Body of pancreas (tissue), 4 donors: ENCODE results near the gene ABCB9.

ENCODE experiments used
- POLR2A ChIP-seq, 3 donors: fragments of 450-650 bp; IDR thresholded peaks; one replicate each; pipeline ENCODE4 v1.6.1; 2016; ENCODE audit warnings: antibody characterized with exemption in 3 of 3, mild to moderate bottlenecking in 2 of 3
- TF ChIP-seq, protein P1 (sequence below), 7 experiments: fragments of 450-650 bp in 4 of 7; fragments of 200-600 bp in 3 of 7; sonication (generic) in 3 of 7; IDR thresholded peaks; one replicate each; pipeline ENCODE4 v1.5.1; 2016 to 2019; ENCODE audit warnings: antibody characterized with exemption in 7 of 7

DNA sequence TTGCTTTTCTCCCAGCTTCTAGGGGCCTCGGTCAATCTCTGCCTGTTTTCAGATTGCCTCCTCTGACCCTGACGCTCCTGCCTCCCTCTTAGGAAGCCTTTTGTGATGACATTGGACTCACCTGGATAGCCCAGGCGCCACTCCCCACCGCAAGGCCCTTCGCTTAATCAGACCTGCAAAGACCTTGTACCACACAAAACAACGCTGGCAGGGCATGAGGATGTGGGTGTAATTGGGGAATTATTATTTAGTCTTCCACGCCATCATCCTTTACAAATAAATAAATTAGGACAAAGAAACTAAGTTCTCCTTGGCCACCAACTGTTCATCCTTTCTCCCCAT, 62.6 kb downstream of the ABCB9 start:
- TF ChIP-seq, protein P1, sequence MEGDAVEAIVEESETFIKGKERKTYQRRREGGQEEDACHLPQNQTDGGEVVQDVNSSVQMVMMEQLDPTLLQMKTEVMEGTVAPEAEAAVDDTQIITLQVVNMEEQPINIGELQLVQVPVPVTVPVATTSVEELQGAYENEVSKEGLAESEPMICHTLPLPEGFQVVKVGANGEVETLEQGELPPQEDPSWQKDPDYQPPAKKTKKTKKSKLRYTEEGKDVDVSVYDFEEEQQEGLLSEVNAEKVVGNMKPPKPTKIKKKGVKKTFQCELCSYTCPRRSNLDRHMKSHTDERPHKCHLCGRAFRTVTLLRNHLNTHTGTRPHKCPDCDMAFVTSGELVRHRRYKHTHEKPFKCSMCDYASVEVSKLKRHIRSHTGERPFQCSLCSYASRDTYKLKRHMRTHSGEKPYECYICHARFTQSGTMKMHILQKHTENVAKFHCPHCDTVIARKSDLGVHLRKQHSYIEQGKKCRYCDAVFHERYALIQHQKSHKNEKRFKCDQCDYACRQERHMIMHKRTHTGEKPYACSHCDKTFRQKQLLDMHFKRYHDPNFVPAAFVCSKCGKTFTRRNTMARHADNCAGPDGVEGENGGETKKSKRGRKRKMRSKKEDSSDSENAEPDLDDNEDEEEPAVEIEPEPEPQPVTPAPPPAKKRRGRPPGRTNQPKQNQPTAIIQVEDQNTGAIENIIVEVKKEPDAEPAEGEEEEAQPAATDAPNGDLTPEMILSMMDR (IDR thresholded peaks at IDR 0.05) = no peak
- TF ChIP-seq POLR2A (IDR thresholded peaks at IDR 0.05) = no peak
